Hematopoietic multipotent progenitor cell treated with erythropoietin and hydrocortisone succinate and interleukin-3 and kit ligand, for 17 days (in vitro differentiated cells): ENCODE results near the gene KCNQ1.
A peak's percentile ranks its signal among the peaks of the same experiment; 100 is the strongest.

Source experiments
- DNase-seq: peaks from one replicate; pipeline ENCODE4 v3.0.0-alpha.2; 2015; ENCODE audit warnings: low spot score

KCNQ1 gene

DNA sequence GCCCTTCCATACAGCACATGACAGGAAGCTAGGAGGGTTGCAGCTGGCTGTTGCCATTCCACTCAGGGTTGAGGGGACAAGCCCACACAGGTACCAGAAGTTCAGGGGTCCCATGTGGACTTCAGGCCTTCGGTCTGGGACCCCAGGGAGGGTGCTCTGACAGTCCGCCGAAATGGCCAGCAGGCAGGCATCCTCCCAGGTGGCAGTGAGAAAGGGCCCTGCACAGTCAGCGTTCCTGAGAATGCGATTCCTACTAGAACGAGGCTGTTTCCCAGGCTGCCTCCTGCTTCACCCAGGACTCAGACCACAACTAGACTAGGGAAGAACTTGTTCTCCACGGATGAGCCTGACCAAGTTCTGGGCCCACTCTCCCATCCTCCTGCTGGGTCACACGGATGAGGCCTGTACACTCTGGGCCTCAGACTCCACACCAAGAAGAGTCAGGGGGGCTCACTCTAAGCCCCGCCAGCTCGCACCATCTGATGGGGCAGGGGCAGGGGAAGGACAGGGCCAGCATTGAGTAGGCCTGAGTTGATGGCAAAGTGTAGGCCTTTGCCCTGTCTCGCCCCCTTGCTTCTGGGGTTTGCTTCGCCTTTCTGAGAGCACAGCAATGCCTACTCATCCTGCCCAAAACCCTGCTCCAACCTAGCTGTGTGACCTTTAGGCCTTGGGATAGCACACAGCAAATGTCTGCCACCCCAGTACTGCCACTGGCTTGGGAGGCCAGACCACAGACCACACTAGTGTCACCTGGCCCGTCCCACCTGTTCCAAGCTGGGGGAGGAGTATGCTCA, 241.0 kb downstream of the KCNQ1 start:
- DNase-seq, result no peak

DNA sequence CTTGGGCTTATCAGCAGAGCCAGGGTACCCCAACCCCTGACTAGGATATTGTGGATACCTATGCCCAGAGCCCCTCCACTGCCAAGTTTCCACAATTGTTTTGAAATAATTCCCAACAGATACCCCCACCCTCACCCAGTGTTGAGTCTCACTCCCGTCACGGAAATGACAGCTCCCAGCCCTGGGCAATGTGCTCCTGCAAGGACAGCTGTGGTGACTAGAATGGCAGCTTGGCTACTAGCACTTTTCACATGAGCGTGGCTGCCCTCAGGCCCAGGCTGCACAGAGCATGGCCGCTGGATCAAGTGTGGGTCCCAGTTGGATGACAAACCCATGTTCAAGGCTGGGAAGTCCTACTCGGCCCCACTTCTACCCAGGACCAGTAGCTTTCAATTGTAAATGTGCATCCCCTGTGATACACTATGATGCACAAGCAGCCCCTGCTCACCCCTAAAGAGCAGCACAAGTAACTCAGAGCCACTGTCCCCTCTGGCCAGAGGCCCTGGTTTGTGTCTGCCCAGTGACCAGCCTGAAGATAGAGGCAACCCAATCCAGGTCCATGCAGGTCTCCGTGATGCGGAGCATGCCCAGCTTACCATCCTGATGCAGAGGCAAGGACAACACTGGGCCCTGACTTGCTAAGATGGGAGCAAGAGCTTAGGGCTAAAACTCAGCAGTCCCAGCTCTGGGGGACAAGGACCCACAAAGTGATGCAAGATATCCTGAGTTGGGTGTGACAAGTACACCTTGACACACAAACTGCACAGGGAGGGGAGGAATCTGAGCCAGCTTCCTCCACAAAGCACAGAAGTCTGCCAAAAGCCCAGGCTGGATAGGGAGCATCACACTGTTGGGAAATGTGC, 241.8 kb downstream of the KCNQ1 start:
- DNase-seq, result no peak

DNA sequence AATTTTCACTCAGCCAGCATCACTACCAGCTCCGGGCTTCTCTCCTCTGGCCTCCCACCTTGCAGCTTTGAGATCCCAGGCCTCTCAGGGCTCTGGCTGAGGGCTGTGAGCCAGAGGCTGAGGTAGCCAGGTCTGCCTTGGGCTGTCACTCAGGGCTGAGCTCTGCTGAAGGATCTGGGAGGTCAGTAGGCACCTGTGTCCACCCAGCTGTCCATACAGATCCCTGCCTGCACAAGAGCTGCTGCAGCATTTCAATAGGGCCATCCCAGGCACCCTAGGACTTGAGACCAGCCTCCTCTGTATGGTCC, 242.4 kb downstream of the KCNQ1 start:
- DNase-seq, result no peak

DNA sequence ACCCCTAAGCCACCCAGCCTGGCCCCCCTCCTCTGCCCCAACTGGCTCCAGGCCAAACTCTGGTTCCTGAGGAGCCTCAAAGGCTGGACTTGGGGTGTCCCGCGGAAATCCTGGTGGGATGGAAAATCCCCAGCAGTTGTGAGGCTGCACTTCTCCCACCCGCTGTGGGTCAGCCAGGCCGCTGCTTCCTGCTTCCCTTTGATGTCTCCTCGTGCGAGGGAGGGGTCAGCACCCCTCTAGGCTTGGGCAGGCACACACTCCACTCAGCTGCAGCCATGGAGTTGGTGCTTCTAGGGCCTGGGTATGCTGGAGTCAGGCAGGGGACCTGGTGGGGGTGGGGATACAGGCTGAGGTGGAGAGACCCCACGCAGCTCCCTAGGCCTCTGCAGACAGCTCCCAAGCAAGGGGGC, 243.0 kb downstream of the KCNQ1 start:
- DNase-seq, result no peak

DNA sequence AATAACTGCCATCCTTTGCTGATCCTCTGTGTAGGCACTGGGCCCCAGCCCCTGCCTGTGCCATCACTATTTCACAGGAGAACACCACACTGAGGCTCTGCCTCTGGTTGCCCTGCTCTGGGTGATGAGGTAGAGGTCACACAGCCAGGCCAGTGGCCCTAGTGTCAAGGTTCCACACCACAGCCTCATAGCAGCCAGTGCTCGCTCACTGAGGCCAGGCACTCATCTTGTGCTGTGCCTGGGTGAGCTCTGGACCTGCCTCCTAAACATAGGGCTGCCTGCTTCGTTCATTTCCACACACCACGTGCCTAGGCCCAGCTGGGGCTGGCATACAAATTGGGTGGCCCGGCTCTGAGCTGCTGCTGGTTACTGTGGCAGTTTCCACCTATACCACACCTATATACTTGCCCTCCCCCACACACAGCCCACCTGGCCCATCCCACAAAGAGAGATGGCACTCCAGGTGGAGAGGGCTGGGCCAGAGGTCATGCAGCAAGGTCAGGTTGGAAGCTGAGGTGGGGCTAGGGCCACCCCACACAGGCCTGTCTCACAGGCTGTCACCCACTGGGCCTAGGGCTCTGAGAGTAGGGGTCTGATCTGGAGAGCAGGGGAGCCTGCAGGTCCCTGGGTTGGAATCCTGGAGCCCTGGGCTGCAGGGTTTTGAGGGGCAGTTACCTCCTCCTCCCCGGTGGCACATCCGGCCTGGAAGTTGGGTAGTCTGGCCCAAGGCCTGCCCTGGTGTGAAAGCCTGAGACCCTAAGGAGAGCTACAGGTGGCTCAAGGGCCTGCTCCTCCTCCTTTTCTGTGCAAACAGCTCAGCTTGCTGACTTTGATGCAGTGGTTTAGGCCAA, 243.8 kb downstream of the KCNQ1 start:
- no peak for DNase-seq

DNA sequence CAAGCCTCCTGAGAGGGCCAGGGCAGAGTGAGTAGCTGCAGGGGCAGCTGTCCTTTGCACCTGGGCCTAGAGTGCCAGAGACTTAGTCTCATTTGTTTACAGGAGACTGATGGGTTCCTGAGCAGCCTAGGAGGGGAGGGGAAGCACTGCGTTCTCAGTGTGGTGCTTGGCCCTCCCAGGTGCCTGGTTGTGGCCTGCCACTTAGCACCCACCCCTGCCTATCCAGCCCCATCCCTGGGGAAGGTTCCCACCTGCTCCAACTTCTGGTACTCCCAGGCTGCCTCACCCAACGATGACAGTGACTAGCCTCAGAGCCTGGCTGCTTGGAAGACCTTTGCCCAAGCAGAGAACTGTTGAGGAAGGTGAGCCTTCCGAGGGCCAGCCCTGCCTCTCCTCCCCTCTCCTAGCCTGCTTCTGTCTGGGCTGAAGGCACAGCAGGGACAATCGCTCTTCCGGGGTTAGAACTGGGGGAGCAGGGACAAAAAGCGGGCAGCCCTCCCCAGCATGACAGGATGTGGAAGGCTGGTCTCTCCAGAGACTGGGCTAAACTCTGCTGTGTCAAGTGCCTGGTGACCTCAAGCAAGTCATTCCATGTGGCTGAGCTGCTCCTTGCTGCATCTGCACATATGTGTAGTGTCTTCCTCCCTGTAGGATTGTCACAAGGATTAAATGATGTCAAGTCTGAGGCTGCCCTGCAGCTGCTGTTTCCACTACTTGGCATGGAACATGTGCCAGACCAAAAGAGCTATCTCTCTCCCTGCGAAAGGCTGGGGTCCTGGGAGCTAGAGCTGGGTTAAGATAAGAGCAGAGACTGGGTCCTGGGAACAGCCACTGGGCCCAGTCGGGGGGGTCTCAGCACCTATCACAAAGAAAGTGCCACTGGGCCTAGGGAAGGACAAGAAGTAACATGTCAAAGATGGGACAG, 245.1 kb downstream of the KCNQ1 start:
- DNase-seq, result no peak

DNA sequence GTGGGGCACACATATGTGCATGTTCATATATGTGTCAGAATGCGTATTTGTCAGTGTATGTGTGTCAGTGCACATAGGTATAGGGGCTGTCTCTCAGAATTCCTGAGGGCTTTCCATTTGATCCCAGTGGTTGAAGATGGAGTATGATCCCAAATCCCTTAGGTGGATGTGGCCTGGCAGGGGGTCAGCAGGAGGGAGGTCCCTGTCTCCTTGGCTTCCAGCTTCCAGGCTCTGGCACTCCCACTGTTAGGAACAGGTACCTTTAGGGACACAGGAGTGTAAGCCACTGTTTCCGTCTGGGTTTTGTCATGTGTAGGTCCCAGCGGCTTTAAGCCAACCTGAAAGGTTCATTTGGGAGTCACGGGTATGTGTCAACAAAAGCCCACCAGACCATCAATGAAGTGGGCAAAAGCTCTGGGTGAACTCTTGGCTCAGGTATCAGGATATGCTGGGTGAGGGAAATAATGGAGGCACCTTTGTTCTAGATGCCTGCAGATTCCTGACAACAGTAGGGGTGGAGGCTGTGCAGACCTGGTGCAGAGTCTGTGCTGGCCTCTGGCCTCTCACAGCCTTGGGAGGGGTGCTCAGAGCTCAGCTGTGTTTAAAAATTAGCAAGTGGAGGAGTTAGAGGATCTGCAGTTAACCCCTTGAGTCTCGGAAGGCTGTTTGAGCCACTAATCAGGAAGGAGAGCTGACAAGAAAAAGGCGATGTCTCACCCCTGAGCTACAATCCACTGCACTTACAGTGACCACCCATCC, 246.0 kb downstream of the KCNQ1 start:
- DNase-seq, result no peak

DNA sequence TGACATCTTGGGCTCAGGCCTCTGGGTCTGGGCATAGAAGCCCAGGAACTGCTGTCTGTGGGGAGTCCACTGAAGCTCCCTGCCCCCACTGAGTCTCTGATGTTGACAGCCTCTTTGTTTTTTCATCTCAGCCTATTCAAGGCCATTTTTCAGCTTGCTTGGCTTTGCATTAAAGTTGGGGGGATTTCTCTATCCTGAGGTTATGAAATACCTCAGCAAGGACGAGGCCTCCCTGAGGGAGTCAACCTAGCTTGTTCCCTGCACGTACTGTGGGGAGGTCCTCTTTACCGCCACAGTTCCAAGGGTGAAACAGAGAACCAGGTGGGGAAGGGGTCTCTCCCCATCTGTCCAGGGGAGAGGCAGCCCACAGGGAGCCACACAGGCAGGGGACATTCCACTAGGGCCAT, 246.6 kb downstream of the KCNQ1 start:
- DNase-seq, result no peak

DNA sequence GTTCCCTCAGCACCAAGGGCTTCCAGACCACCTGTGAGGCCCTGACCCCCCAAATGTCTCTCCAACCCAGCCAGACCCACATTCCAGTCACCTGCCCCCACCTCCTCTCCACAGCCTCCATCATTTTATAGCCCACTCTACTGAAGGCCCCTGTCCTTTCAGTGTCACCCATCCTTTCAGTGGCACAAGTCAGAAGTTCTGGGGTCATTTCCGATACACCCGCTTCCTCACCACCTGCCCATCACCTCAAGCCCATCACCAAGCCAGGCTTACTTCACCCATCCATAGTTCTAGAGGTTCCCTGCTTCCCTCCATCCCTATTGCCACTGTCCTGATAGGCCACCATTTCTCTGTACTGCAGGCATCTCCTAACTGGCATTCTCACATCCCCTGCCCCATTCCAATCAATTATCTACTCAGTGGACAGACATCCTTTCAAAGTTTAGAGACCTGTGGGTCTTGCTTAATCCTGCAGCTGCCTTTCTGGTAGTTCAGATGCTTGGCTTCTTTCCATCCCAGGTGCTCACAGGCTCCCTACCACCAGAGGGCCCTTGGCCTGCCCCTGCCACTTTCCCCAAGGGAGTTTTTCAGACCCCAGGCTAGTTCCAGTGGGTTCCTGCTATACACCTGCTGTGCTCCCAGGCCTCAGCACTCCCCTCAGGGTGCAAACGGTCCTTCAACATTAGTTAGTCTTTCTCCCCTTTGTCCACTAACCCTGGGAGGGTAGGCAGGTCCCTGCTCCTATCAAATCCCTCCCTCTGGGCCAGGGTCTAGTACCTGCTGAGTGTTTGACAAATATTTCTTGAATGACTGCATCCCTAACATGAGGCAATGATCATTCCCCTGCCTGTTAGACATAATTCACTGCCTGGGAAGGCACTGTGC, 247.4 kb downstream of the KCNQ1 start:
- DNase-seq, result no peak

DNA sequence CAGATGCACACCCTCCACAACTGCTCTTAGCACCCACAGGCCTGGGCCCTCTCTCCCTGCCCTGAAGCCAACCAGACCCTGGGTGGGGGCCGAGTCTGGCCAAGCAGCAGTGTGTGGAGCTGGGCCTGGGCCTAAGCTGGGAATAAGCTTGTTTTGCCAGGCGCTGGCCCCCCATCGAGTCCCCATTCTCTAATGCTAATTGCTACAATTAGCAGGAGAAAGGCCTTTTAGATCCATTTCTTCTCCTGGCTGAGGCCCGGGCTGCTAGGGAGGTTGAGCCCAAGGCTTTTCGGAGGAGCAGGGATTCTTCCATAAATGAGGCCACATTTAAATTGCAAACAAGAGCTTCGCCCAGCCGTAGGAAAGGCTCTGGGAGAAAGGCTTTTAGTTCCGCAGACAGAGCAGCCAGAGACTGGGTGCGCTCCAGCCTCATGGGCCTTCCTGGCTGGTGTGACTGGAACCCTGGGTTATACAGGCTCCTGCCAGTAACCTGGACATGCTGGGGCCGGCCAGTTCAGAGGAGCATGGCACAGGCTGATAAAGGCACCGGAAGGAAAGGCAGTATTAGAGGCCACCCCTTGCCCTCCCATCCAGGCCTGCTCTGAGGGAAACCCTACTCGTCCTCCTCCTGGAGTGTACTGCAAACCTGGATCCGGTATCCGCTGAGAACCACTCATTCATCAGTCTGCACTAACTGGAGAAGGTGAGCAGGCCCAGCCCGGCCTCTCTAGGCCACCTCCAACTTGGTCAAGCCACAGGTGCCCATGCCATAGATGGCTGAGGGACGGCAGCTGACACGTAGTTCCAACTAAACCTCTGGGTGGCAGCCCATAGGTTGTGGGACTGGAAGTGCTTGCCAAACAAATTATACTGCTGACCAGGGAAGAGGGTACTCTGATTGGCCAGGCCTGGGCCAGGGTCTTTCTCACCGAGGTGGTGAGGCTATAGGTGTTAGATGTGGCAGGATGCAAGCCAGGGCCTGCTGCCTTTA, 248.8 kb downstream of the KCNQ1 start:
- no peak for DNase-seq

DNA sequence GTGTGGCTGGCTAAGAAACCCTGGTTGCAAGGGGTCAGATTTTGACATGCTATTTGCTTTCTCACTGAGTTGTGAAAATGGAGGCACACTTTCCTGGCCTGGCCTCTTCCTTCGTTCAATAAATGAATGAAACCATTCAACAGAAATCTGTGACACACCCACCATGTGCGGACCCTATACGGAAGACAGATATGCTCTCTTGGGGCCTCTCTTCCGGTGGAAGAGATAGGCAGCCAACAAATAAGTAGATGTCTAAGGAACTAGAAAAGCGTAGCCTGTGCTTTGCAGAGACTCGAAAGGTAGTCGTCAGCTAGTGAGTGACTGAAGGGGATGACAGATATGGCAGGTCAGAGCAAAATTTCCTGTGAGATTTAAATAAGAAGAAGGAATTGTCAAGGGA, 249.7 kb downstream of the KCNQ1 start:
- no peak for DNase-seq

DNA sequence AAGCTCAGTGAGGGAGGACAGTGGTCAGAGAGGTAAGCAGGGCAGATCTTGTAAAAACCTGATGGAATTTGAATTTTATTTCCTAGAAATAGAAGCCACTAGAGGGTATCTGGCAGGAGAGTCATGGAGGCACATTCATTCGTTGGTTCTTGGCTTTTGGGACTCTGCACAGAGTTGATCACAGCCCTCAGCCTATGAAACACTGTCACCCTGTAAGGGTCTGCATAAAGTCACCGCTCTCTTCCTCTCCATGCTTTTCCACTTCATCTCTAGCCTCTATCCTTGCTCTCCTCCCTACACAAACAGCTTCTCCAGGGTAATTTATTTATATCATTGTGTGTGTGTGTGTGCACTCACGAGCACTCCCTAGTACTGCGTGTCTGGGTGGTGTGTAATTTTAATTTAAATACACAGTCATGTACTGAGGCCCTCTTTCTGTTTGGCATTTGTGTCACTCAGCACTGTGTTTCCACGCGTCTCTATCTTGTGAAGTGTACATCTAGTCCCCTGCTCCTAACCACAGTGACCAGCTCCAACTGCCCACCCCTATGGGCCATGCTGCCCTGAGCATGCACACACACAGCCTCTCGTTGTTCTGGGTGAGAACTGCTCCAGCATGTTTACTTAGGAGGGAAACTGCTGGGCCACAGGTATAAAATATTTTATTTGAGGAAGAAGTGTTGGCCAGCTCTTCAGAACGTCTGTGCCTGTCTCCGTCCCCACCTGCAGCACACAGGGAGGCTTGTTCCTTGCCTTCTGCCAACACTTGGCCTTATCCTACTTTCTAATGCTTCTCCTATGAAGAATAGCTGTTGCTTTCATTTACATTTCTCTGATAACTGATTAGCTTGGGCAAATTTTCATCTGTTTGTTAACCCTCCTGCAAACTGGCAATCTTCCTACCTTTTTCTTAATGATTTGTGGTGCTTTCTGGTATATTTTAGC, 250.5 kb downstream of the KCNQ1 start:
- no peak for DNase-seq

DNA sequence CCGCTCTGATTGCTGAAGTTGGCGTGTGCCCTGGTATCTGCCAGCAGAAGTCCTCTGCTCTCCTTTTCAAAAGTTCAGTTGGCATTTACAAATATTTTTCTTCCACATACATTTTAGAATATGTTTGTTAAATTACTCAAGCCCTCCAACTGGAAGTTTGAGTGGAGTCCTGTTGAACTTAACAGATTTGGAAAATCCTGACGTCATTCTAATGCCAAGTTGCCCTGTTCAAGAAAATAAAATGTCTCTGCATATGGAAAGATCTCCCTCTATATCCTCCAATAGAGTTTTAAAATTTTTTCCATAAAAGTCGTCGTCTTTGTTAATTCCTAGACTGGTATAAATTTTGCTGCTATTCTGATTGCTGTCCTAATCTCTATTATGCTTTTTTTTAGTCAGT, 251.6 kb downstream of the KCNQ1 start:
- DNase-seq, result no peak

DNA sequence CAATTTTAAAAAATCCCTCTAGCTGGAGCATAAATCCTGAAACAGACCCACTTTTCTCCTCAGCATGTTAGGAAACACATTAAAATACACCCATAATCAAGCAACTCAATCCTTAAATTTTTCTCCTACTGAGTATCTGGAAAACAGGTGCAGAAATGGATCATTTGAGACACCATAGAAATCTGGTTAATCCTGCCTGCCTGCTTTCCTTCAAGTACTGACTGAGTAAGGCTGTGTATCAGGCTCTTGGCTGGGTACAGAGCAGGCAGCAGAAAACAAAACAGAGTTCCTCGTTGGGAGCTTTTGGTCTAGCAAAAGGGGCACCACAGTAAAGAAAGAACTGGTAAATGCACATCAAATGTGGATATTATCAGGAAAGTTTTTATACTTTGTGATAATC, 253.1 kb downstream of the KCNQ1 start:
- DNase-seq, result no peak

DNA sequence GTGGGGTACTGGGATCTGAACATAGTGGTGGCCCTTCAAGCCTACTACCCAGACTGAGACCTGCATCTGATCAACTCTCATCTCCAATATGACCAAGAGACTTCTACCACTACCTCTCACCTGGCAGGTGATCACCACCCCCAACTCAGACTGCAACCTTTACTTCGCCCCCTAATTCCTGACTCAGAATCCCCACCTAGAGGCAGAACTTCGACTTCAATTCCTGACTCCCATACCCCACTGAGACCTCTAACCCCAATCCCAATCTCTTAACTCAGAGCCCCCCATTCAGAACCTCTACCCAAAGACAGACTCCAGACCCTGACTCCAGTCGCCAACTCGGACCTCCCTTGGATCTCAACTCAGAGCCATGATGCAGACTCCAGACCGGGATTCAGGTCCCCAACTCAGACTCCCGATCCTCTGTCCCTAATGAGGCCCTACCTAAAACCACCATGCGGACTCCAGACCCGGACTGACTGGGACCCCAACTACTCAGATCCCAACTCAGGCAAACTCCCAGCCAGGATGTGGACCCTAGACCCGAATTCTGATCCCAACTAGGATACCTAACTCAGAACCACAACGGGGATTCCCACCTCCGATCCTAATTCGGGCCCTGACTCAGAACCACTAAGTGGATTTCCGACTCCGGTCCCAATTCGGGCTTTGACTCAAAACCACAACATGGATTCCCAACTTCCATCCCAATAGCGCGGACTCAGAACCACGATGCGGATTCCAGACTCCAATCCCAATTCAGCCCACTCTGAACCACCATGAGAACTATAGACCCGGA, 253.8 kb downstream of the KCNQ1 start:
- peak; percentile 10 for DNase-seq

DNA sequence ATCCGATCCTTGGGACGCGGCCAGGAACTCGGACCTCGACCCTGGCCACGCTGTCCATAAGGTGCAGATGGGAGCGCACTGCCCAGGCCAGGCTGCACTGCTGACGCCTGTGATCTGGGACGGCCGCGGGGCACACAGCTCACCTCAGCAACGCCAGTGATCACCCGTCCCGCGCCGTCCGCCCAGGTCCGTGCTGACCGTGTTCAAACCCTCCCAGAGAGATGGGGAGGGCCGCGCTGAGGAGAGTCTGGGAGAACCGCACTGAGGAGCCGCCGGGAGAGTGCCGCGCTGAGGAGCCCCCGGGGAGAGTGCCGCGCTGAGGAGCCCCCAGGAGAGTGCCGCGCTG, 254.3 kb downstream of the KCNQ1 start:
- peak; percentile 25 for DNase-seq
